ENCODE results near the gene KCNQ1.

The KCNQ1 gene

GRCh38 chr11:2794046-2794967, 349.5 kb downstream of the KCNQ1 start:
- no peak for DNase-seq (ENCODE audit: low read depth, low spot score)

- no peak for DNase-seq (ENCODE audit: low read depth, low spot score)
These were observed 350.1 kb downstream of the KCNQ1 start for GRCh38 chr11:2794968-2795322.

DNA sequence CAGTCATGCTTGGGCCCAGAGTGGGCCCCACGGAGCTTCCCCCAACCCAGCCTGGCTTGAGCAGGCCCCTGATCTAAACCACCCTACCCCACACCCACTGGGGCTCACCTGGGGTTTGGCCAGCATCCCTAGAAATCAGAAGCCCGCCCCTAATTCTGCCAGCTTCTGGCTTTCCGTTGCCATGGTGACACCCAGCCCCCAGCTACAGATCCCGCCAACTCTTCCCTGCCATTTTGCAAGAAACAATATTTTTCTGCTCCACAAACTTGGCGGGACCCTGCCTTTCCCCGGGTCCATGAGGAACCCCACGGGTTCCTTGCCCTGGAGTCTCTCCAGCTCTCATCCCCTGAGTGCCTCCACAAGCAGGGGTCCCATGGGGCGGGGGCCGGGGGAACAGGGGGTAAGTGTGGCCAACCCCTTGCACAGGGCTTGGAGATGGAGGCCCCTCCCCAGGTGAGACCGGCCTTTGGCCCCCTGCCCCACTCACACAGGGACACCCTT, 350.7 kb downstream of the KCNQ1 start:
- DNase-seq (ENCODE audit: low read depth, low spot score), result no peak

GRCh38 chr11:2796091-2796490, 351.3 kb downstream of the KCNQ1 start:
- DNase-seq (ENCODE audit: low read depth, low spot score), result no peak

DNA sequence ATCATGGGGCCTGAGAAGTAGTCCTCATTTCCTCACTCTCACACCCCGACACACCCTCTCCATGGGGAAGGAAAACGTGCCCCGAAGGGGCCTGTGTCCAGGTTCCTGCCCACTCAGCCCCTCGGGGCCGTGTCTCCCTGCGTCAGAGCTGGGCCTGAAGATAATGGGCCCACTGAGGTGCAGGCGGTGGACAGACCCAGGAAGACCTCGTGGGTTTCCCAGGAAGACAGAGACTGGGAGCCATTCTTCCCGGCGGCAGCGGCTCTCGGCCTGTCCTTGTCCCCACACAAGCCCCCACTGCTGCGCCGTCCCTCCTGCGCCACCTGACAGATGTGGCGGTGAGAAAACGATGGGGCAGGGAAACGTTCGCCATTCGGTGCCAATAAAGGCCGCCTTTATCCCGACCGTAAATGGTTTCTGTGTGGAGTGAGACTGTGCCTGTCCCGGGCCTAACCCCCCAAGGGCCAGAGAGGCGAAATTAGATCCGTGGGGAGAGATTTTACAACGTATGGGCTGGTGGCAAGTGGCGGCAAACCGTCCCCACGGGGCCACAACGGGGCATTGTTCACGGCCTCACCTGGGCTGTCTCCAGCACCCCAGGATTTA, 351.8 kb downstream of the KCNQ1 start:
- DNase-seq (ENCODE audit: low read depth, low spot score), result no peak

GRCh38 chr11:2797121-2797711, 352.4 kb downstream of the KCNQ1 start:
- DNase-seq (ENCODE audit: low read depth, low spot score), result no peak

DNA sequence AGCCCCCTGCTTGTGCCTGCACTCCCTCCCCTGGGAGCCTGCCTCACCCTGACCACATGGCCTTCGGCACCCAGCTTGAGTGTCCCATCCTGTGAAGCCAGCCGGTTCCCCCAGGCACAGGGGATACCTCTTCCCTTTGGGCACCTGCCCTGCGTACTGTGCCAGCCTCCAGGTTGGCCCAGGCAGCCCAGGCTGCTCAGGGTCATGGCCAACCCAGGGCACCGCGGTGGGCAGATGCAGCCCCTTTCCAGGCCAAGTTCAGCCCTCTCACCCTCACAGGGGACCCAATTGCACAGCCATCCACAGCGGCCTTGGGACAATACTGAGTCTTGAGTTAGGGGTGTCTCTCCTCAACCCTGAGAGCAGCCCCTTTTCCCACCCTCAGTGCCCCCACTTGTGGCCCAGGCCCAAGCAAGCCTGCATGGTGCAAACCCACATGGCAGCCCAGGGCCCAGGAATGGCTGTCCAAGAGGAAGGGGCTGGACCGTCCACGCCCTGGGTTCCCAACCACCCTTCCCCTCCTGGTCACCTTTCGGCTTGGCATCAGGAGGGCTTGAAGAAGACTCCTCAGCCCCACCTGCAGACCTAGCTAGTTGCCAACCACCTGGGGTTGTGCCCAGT, 353.0 kb downstream of the KCNQ1 start:
- DNase-seq (ENCODE audit: low read depth, low spot score), result no peak

GRCh38 chr11:2798951-2799761, 354.3 kb downstream of the KCNQ1 start:
- DNase-seq (ENCODE audit: low read depth, low spot score), result no peak

DNA sequence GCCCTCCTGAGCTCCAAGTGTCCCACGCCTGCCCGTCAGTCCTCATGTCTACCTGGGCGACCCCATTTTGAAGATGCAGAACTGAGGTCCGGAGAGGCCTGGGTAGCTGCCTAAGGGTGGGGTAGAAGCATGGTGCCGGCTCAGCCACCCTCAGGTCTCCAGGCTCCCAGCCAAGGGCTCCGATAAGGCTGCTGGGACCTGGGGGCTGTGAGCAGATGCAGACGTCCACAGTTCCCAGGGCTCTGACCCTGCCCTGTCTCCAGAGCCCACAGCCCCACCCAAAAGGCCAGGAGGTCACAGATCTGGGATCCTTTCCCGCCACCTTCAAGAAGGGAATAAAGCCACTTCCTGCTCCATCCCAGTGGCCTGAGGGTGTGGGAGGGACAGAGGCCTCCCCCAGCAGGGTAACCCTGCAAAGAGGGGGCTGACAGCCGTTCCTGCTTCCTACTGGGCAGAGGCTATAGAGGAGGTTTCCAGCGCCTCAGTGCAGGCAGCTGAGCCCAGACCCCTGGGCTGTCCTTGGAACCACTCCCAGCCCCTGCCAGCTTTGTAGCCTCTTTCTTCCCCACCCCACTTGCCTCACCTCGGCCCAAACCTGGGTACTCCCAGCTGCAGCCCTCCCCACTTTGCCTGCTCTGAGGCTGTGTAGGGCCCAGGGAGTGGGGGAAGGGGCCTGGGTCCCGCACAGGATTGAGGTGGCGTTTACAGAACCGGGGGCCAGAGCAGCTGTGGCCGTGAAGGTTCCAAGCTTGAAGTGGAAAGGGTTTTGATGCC, 355.3 kb downstream of the KCNQ1 start:
- DNase-seq (ENCODE audit: low read depth, low spot score), result peak; percentile 80

DNA sequence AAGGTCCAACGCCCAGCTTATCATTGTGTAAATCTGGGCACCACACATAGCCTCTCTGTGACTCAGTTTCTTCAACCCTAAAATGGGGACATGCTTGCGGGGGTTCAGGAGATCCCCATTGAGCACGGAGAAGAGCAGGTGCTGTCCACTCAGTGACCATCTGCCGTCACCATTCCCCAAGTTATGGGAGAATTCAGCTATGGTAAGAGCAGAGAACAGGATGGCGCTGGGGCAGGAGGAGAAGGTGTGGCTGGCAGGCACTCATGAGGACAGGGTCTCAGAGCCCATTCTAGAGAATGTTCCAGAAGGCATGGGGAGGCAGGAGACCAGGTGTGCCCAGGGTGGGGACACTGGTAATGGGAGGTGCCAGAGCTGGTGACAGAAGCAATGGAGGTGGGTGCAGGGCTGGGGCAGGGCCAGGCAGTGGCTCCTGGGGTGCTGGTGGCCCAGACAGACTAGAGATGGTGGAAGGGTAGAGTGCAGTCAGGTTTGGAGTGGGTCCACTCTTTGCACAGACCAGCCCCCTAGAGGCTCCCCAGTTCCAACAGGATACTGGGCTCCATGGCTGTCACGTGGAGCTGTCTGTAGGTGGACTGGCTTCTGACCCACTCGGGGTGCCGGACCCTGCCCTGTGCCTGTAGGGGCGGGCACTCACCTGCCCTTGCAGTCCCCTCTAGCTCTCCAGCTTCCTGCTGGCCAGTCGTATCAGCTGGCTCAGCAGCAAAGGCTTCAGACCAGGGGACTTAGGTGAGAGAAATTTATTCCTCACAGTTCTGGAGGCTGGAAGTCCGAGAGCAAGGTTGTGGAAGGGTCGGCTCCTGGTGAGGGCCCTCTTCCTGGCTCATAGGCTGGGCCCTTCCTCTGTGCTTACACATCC, 356.1 kb downstream of the KCNQ1 start:
- DNase-seq (ENCODE audit: low read depth, low spot score), result no peak

GRCh38 chr11:2801711-2802388, 357.0 kb downstream of the KCNQ1 start:
- DNase-seq (ENCODE audit: low read depth, low spot score), result no peak

DNA sequence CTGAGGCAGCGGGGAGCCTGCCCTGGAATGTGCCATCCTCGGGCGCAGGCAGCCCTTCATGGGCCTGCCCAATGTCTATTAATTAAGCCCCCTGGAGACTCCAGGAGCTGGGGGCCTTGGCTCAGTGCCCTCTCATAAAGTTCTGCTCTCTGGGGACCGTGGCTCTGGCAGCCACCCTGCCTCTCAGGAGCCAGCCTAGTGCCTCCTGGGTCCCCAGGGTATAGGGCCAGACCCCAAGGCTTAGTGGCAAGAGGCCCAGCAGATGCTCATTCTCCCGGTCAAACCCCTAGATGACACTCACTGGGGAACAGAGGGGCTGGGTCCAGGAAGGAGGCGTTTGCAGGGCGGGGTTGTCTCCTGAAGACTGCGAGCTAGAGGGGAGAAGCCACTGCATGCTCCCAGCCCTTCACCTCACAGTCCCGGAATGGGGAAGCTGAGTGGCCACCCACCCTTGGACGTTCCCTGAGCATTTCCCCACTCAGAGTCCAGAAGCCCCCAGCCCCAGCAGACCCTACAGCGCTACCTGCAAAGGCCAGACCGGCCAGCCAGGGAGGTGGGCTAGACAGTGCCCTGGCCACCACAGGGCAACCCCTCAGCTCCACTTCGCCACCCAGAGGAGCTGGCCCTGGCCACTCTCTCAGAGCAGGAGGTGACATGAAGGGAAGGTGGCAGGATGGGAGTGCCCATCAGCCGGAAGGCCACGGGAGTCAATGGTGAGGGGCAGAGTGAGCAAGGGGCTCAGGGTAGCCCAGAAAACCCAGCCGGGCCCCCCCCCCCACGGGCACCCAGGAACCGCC, 357.8 kb downstream of the KCNQ1 start:
- no peak for DNase-seq (ENCODE audit: low read depth, low spot score)

DNA sequence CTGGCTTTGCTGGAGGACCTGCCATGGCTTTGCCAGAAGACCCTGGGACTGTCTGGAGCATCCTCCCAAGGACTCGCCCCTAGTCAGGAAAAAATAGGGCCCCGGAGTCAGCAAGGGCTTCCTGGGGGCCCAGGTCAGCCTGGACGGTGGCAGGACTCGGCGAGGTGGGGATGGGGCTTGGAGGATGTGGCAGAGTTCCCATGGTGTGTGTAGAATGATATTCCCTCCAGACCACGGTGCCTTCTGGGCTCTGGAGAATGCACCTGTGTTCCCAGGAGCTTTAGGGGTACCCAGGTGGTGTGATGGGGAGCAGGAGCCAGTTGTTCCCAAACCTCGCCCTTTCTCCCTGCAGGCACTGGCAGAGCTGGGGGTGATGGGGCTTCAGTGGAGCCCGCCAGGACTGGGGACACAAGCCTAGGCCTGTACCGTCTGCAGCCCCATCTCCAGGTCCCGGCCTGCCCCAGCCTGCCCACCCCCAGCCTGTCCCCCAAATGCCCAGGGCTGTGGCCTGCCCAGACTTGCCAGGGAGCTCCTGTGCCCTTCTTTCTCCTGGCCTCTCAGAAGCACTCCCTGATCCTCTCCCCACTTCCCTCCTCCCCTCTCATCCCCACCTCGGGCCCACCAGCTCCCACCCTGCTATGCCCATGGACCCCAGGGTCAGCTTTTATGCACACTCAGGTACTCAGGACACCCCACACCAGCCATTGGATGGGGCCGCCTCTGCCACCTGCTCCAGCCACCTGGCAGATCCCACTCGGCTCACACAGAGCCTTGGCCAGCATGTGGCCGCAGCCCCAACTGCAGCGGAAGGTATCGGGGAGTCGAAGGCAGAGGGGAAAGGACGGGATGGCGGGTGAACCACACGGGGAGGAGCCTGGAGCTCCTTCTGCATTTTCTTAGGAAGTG, 358.6 kb downstream of the KCNQ1 start:
- DNase-seq (ENCODE audit: low read depth, low spot score), result no peak

DNA sequence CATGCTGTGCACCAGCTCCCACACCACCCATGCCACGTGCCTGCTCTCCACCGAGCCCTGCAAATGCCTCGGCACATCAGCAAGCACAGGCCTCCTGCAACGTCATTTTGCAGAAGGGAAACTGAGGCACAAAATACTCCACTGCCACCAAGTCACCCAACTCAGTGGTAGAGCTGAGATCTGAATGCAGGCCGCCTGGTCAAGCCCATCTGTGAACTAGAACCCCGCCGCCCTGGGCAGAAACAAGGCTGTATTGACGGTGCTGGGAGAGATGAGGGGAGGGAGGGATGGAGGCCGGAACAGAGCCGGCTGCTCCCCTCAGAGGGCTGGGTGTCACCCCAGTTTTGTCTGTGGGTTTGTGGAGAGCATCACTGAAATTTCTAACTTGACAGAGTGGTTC, 359.4 kb downstream of the KCNQ1 start:
- DNase-seq (ENCODE audit: low read depth, low spot score), result no peak

DNA sequence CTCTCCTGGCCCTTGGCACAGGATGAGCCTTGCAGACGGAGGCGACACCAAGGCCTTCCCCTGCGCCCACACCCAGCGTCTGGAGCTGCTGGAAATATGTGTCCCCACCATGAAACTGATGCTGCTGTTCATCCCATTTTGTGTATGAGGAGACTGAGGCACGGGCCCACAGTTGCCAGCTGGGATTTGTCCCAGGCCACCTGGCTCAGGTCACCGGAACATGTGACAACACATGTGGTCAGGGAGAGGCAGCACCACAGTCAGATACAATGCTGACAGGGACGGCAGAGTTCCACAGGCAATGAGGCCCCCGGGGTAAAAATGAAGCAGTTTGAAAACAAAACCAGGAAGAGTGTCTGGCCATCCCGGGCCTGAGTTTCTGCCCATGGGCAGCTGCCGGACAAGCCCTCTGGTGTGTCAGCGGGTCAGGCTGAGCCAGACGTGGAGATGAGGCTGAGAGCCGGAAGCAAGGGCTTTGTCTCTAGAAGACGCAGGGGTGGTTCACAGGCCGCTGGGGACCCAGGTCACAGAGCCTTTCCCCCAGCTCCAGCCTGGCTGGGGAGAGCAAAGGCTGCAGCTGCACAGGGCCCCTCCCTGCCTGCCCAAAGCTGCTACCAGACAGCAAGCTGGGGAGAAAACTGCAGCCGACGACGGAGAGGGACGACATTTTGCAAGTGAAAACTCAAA, 360.0 kb downstream of the KCNQ1 start:
- DNase-seq (ENCODE audit: low read depth, low spot score), result peak; percentile 56

DNA sequence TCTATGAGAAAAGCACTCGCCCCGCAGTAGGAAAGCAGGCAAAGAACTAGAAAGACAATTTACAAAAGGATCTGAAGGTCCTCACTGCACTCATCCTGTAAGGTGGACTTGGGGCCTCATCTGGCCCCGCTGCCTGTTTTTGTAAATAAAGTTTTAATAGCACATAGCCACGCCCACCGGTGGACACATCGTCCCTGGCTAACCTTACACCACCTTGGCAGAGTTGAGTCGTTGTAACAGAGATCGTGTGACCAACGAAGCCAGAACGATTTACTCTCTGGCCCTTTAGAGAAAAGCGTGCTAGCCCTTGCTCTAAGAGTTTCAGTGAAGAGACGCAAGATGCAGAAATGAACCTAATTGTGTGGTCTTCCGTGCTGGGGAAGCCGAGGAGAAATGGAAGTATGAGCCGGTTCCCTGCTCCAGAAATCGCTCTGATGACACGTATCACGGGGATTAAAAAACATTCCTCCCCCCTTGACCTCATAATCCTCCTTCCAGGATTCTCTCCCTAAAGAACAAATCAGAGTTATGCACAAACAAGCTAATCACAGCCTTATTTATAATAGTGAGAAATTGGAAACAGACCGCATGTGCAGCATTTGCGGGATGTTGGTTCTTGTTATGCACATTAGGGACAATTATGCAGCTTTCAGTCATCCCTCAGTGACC, 360.7 kb downstream of the KCNQ1 start:
- no peak for DNase-seq (ENCODE audit: low read depth, low spot score)
